Measurements from ENCODE around the gene BCAS3. TPM values are rescaled to one million over a fixed set of nuclear protein-coding genes. Genes with fewer than 3 reads are reported as not detected.

Gene BCAS3
- total RNA-seq, 4 donors from 2014 or later = 13.0 to 27.8 (median 20.7) TPM

DNA sequence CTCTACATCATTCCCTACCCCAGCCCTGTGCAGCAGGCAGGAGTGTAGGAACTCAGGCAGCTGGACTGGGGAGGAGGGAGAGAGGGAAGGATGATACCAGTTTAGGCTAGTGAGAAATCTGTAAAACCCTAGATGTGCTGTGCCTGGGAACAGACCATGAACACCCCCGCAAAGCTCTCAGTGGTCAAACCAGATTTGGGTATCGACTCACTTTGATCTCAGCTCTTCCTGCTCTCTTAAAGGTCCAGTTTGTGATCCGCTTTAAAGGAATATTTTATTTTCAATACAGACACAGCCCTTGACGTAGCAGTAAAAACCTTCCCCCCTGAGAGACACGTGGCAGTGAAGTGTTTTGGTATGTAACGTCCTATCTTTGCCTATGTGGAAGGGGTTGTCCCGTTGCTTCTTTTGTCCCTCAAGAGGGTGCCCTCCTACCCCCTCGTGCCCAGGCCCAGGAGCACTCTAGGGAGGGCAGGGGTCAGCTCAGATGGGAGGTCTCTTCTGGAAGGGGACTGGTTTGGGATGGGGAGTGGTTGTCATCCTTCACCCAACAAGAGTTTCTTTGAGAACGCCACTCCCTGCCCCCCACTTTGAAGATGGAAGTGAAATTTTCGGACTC lies 702.7 kb downstream of the BCAS3 start:
- H3K4me1 ChIP-seq = no peaks in the 10 kb centered on the region
- H3K9me3 ChIP-seq = no peaks in the 10 kb centered on the region
- peak overlapping the region in 2 of 4 donors; percentile 25 to 49 for H3K27ac ChIP-seq
- H3K4me3 ChIP-seq = no peak overlapping the region
- H3K27me3 ChIP-seq = no peaks in the 10 kb centered on the region
- no peak for DNase-seq
- H3K36me3 ChIP-seq = no peaks in the 10 kb centered on the region
- intact Hi-C loops (cut with DNase I) = no loop called here
- no peak for TF ChIP-seq POLR2A (IDR thresholded peaks at IDR 0.05)
- TF ChIP-seq, protein P1, sequence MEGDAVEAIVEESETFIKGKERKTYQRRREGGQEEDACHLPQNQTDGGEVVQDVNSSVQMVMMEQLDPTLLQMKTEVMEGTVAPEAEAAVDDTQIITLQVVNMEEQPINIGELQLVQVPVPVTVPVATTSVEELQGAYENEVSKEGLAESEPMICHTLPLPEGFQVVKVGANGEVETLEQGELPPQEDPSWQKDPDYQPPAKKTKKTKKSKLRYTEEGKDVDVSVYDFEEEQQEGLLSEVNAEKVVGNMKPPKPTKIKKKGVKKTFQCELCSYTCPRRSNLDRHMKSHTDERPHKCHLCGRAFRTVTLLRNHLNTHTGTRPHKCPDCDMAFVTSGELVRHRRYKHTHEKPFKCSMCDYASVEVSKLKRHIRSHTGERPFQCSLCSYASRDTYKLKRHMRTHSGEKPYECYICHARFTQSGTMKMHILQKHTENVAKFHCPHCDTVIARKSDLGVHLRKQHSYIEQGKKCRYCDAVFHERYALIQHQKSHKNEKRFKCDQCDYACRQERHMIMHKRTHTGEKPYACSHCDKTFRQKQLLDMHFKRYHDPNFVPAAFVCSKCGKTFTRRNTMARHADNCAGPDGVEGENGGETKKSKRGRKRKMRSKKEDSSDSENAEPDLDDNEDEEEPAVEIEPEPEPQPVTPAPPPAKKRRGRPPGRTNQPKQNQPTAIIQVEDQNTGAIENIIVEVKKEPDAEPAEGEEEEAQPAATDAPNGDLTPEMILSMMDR (IDR thresholded peaks at IDR 0.05) = no peak
- 83 to 87% methylated on average over 9 to 10 of the region's 10 CpGs for WGBS, 2 donors

DNA sequence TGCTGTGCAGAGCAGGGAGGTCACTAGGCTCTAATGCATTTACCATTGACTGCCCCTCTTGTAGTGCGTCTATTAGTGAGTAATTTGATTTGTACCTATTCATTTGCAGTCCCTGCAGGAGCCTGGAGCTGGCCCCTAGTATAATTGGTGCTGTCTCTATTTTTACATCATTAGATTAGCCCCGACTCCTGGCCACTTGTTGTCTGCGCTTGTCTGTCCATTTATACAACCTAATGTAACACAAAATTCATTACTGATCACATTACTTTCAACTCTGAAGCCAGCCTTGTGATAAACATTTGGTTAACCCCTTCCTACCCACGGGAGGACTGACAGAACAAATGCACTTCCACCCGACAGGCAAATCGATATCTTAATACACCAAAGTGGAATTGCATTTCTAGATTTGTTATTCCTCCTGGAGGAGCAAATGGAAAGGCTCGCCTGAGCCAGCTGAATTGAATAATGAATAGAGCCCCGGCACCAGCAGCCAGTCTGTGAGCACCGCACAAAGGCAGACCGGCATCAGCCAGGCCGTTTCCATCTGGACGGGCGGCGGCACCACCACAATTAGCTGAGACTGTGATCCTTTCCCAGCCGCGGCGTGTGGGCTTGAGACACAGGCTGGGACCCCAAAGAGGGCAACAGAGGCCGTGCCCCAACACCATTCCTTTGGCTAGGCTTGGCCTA lies 703.3 kb downstream of the BCAS3 start:
- Histone ChIP-seq H3K27ac (peak overlapping the region in 1 of 4 donors; percentile 28), H3K4me3 (no peak overlapping the region), H3K4me1 (no peaks in the 10 kb centered on the region), H3K27me3 (no peaks in the 10 kb centered on the region), H3K36me3 (no peaks in the 10 kb centered on the region), H3K9me3 (no peaks in the 10 kb centered on the region)
- 79 to 86% methylated on average over 8 to 18 of the region's 18 CpGs for WGBS, 2 donors
- TF ChIP-seq, protein P1 (IDR thresholded peaks at IDR 0.05) = no peak
- TF ChIP-seq POLR2A (IDR thresholded peaks at IDR 0.05) = no peak
- DNase-seq = no peak
- intact Hi-C loops (cut with DNase I) = no loop called here

DNA sequence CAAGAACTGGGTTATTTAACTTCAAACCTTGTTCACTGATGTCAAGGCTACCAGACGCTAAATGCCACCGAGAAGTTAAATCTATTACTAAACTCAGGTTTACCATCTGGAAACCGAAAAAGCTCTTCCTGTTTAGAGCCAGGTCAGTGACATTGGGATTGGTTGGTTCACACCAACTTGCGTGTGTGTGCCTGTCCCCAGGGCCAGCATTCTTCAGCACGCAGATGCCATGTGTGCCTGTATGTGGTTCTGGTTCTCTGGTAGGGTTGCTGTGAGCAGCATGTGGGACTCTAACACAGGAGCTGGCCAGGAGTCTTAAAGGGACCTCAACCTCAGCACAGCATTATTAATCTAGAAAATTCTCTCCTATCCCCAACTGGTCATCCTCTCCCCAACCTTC lies 703.9 kb downstream of the BCAS3 start:
- no peak for TF ChIP-seq POLR2A (IDR thresholded peaks at IDR 0.05)
- TF ChIP-seq, protein P1 (IDR thresholded peaks at IDR 0.05) = no peak
- no peaks in the 10 kb centered on the region for H3K9me3 ChIP-seq
- no peak overlapping the region for H3K4me3 ChIP-seq
- 73 to 92% methylated on average over 4 to 5 of the region's 5 CpGs for WGBS, 2 donors
- H3K36me3 ChIP-seq = no peaks in the 10 kb centered on the region
- H3K4me1 ChIP-seq = no peaks in the 10 kb centered on the region
- intact Hi-C loops (cut with DNase I) = no loop called here
- no peaks in the 10 kb centered on the region for H3K27me3 ChIP-seq
- DNase-seq = no peak
- H3K27ac ChIP-seq = peak overlapping the region in 1 of 4 donors; percentile 28

DNA sequence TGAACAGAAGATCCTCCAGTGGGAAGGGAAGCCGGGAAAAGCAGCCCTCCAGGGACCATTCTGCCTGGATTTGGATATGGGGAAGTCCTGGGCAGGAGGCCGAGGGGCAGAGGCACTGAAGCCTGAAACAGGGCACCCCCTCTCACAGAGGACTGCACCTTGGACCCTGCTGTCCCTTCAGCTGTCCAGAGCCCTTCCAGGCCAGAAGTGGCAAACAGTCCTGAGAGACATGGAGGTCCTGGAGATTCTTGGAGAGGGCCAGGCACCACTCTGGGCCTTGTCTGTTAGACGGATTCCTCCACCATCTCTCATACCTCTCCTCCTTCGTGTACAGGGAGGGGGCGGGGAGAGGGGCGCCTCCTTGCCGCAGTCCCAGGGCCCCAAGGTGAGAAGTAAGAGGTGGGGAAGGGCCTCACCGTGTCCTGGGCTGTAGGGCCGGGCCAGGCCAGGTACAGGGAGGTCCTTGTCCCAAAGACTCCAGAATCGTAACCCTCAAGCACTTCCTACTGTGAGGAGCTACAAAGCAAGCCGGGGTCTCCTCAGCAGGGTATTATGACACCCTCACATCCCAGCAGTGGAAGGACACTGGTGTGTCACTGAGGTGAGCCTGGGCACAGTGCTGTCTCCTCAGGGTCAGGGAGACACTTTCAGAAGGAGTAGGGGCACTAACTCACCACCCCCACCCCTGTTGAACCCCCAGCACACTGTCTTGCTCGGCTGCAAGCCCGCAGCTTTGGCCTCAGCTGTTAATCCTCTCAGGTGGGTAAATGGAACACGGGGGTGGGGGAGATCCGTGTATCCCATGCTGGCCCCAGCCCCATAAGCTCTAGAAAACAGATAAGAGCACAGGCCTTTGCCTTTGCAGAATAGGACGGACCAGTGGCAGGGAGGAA lies 705.4 kb downstream of the BCAS3 start:
- no peak overlapping the region for H3K4me3 ChIP-seq
- H3K27me3 ChIP-seq = no peaks in the 10 kb centered on the region
- no peaks in the 10 kb centered on the region for H3K36me3 ChIP-seq
- H3K9me3 ChIP-seq = no peaks in the 10 kb centered on the region
- intact Hi-C loops (cut with DNase I) = no loop called here
- DNase-seq = no peak
- peak overlapping the region in 1 of 4 donors; percentile 17 for H3K27ac ChIP-seq
- no peaks in the 10 kb centered on the region for H3K4me1 ChIP-seq
- 65 to 77% methylated on average over 5 to 6 of the region's 16 CpGs for WGBS, 2 donors
- no peak for TF ChIP-seq POLR2A (IDR thresholded peaks at IDR 0.05)
- TF ChIP-seq, protein P1 (IDR thresholded peaks at IDR 0.05) = no peak
